Ovary (tissue), 3 donors: ENCODE results near the gene C22orf31.

ENCODE experiments used
- EP300 ChIP-seq: sonication (generic); formaldehyde crosslinking; IDR thresholded peaks from one replicate; pipeline ENCODE4 v1.6.1; 2017; ENCODE audit warnings: antibody characterized with exemption
- TF ChIP-seq, protein P1 (sequence below), 3 donors: fragments of 450-650 bp in 2 of 3; fragments of 200-600 bp in 1 of 3; IDR thresholded peaks; one replicate each; pipeline versions ENCODE4 v1.5.1 to v1.8.0; 2016 to 2022; ENCODE audit warnings: antibody characterized with exemption in 3 of 3, mild to moderate bottlenecking in 1 of 3
- donor health status: DM: no; HTN: no; CAD: no.

DNA sequence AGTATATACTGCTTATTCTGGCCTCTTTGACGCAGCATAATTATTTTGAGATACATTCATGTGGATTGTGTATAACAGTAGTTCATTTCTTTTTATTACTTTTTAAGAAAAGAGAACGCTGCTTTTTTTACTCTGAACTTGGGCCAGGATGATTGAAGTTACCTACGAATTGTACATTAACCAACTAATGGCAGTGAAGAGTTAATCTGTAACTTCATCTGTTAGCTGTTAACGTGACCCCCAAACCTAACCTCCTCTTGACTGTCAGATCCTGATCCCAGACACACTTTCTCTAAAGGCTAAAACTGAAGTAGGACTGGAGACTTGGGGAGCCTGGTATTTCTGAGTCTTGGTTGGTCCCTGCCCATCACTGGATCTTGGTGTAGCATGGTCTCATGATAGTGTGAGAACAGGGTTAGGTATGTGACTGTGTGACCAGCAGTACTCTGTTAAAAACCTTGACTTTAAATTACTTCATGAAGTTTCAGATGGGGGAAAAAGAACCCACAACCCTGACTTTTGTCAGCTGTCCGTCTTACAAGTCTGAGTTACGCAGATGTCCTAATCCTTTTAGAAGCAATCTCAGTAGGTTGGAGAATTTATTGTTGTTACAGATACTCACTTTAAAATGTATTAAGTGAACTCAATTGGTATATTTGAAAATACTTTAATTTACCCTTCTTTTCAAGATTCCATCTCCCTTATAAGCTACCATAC is 39.4 kb downstream of the C22orf31 start:
- TF ChIP-seq, protein P1, sequence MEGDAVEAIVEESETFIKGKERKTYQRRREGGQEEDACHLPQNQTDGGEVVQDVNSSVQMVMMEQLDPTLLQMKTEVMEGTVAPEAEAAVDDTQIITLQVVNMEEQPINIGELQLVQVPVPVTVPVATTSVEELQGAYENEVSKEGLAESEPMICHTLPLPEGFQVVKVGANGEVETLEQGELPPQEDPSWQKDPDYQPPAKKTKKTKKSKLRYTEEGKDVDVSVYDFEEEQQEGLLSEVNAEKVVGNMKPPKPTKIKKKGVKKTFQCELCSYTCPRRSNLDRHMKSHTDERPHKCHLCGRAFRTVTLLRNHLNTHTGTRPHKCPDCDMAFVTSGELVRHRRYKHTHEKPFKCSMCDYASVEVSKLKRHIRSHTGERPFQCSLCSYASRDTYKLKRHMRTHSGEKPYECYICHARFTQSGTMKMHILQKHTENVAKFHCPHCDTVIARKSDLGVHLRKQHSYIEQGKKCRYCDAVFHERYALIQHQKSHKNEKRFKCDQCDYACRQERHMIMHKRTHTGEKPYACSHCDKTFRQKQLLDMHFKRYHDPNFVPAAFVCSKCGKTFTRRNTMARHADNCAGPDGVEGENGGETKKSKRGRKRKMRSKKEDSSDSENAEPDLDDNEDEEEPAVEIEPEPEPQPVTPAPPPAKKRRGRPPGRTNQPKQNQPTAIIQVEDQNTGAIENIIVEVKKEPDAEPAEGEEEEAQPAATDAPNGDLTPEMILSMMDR (IDR thresholded peaks at IDR 0.05) = no peak
- TF ChIP-seq EP300 = no peak
